ENCODE data around the gene HSD11B2. TPM values are rescaled to one million over a fixed set of nuclear protein-coding genes. Genes with fewer than 3 reads are reported as not detected.

Gene HSD11B2
- total RNA-seq (100 to 1,000 TPM in 1 of 5 donors, 10 to 100 TPM in 1, 1 to 10 TPM in 1, under 1 TPM in 1, not detected in 1; 0.89 to 837 (median 9.6) TPM), polyA plus RNA-seq (10 to 100 TPM in 1 of 3 donors, 1 to 10 TPM in 2; 1.5 to 16.7 (median 2.9) TPM)
- long read RNA-seq, donor 1, result 0 reads
- long read RNA-seq, donor 2, partial matches to known transcripts, result 0 of 3 reads
- long read RNA-seq, donor 2, other reads (novel, unspliced or antisense), result 0 of 3 reads
- long read RNA-seq, donor 3, partial matches to known transcripts, result 8 of 8 reads
- long read RNA-seq, donor 3, other reads (novel, unspliced or antisense), result 0 of 8 reads
- long read RNA-seq, donor 4, result 0 reads
- long read RNA-seq, donor 5, partial matches to known transcripts, result 0 of 3 reads
- long read RNA-seq, donor 5, other reads (novel, unspliced or antisense), result 0 of 3 reads
- long read RNA-seq, donor 6, partial matches to known transcripts, result 0 of 3 reads
- long read RNA-seq, donor 6, other reads (novel, unspliced or antisense), result 0 of 3 reads
- long read RNA-seq, donor 7, partial matches to known transcripts, result 0 of 2 reads
- long read RNA-seq, donor 7, other reads (novel, unspliced or antisense), result 0 of 2 reads
- long read RNA-seq, donor 8, partial matches to known transcripts, result 0 of 1 reads
- long read RNA-seq, donor 8, other reads (novel, unspliced or antisense), result 0 of 1 reads
- long read RNA-seq, donor 9, result 0 reads
- long read RNA-seq, donor 10, partial matches to known transcripts, result 0 of 1 reads
- long read RNA-seq, donor 10, other reads (novel, unspliced or antisense), result 0 of 1 reads

DNA sequence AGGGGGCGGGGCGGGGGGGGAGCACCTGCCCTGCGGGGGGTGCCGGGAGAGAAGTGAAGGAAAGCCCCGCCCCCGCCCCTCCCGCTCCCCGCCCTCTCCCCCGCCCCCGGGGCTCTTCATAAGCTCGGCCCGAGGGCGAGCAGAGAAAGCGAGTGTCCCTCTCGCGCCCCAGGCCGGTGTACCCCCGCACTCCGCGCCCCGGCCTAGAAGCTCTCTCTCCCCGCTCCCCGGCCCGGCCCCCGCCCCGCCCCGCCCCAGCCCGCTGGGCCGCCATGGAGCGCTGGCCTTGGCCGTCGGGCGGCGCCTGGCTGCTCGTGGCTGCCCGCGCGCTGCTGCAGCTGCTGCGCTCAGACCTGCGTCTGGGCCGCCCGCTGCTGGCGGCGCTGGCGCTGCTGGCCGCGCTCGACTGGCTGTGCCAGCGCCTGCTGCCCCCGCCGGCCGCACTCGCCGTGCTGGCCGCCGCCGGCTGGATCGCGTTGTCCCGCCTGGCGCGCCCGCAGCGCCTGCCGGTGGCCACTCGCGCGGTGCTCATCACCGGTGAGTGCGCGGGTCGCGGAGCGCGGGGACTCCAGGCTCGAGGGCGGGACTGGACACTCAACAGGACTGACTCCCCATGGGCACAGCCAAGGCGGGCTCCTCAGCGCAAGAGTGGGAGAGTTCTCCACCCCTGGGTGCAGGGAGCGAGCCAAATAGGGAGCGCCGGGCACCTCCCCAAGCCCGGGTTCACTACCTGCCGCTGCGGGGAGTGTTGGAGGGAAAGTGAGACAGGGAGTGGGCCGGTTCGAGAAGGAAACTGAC is at the start of gene HSD11B2:
TSS of gene HSD11B2 (plus strand) at position 145 of the 798 bp plus-strand sequence. CDS start at position 273, 128 bp downstream.
- no peaks in the 10 kb centered on the region for H3K9me3 ChIP-seq
- peaks cover 2 to 10% (median 8%) of the 10 kb centered on the region in 4 donors for H3K36me3 ChIP-seq
- peaks cover 22 to 49% (median 43%) of the 10 kb centered on the region in 4 donors for H3K4me1 ChIP-seq
- WGBS, 5 donors, result 1 to 3% (median 1%) methylated on average over 17 to 86 of the region's 87 CpGs
- intact Hi-C loops (cut with DNase I; ENCODE audit: low total_unique reads), result no loop called here
- peak; percentile 71 to 87 for DNase-seq
- no peak for TF ChIP-seq POLR2AphosphoS5 (IDR thresholded peaks at IDR 0.05)
- TF ChIP-seq, protein P1, sequence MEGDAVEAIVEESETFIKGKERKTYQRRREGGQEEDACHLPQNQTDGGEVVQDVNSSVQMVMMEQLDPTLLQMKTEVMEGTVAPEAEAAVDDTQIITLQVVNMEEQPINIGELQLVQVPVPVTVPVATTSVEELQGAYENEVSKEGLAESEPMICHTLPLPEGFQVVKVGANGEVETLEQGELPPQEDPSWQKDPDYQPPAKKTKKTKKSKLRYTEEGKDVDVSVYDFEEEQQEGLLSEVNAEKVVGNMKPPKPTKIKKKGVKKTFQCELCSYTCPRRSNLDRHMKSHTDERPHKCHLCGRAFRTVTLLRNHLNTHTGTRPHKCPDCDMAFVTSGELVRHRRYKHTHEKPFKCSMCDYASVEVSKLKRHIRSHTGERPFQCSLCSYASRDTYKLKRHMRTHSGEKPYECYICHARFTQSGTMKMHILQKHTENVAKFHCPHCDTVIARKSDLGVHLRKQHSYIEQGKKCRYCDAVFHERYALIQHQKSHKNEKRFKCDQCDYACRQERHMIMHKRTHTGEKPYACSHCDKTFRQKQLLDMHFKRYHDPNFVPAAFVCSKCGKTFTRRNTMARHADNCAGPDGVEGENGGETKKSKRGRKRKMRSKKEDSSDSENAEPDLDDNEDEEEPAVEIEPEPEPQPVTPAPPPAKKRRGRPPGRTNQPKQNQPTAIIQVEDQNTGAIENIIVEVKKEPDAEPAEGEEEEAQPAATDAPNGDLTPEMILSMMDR (IDR thresholded peaks at IDR 0.05), result no peak
- TF ChIP-seq EP300 (IDR thresholded peaks at IDR 0.05), result no peak
- TF ChIP-seq POLR2A (IDR thresholded peaks at IDR 0.05), result no peak
- peaks cover 0 to 45% (median 0%) of the 10 kb centered on the region in 3 donors for H3K27me3 ChIP-seq
- H3K27ac ChIP-seq, result peak within 1 kb of the TSS; percentile 70 to 86 (median 82)
- H3K4me3 ChIP-seq, result peak within 1 kb of the TSS; percentile 50 to 63 (median 53)

DNA sequence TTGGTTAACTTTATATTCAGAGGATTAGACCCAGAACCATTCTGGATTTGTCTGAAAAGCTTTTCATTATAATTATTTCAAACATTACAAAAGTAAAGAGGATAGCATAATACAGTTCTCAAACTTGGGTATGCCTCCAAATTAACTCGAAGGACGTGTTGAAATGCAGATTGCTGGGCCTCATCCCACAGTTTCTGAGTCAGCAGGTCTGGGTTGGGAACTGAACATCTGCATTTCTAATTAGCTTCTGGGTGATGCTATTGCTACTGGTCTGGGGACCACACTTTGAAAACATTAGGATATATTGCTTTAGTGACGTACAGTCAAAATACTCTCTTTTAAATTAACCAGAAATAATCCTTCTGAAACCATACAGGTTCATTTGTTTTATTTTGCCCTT is 47.6 kb upstream of the HSD11B2 start:
- DNase-seq, result no peak
- TF ChIP-seq EP300 (IDR thresholded peaks at IDR 0.05) (no peak), POLR2A (IDR thresholded peaks at IDR 0.05) (no peak), POLR2AphosphoS5 (IDR thresholded peaks at IDR 0.05) (no peak)
- TF ChIP-seq, protein P1 (IDR thresholded peaks at IDR 0.05), result no peak
- Histone ChIP-seq H3K27ac (no peak overlapping the region), H3K4me3 (no peak overlapping the region), H3K9me3 (no peaks in the 10 kb centered on the region), H3K36me3 (no peaks in the 10 kb centered on the region), H3K4me1 (no peaks in the 10 kb centered on the region), H3K27me3 (no peaks in the 10 kb centered on the region)
- 87 to 97% (median 93%) methylated on average over 3 of the region's 3 CpGs for WGBS, 5 donors
- intact Hi-C loops (cut with DNase I; ENCODE audit: low total_unique reads), result no loop called here

DNA sequence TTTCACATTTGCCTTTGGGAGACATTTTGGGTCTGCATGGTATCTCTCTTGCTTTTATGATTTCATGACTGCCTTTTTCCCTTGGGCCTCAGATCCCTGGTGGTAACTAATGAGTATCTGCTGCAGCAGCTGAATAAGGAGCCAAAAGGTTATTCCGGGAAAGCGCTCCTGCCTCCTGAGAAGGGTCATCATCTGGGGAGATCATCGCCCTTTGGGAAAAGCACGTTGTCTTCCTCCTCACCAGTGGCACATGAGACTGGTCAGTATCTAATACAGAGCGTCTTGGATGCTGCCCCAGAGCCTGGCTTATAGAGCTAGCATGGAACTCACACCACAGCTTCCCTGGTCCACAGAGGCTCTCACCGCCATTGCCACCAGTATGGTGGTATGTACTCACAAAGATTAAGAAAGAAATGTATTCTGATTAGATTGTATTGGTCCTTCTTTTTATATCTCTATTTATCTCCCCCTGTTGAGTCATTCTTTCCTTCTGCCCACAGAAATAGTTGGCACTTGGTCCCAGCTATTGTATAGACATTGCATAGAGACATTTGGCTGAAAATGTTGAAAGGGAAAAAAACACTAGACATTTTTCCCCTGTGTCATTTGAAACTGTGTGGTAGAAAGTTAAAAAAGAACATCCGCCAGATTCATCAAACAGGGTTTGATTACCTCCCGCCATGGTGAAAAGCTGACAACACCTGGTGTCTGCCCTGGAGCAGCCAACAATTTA is 46.0 kb upstream of the HSD11B2 start:
- Histone ChIP-seq H3K36me3 (no peaks in the 10 kb centered on the region), H3K27ac (no peak overlapping the region), H3K9me3 (no peaks in the 10 kb centered on the region), H3K4me1 (peaks cover 0 to 6% (median 0%) of the 10 kb centered on the region in 4 donors), H3K27me3 (no peaks in the 10 kb centered on the region), H3K4me3 (no peak overlapping the region)
- intact Hi-C loops (cut with DNase I; ENCODE audit: low total_unique reads), result no loop called here
- WGBS, 5 donors, result 58 to 75% (median 63%) methylated on average over 8 of the region's 8 CpGs
- no peak for TF ChIP-seq POLR2A (IDR thresholded peaks at IDR 0.05)
- TF ChIP-seq, protein P1 (IDR thresholded peaks at IDR 0.05), result no peak
- no peak for TF ChIP-seq POLR2AphosphoS5 (IDR thresholded peaks at IDR 0.05)
- TF ChIP-seq EP300 (IDR thresholded peaks at IDR 0.05), result no peak
- DNase-seq, result no peak
